NCI-H748 treated with DMSO at 0.1 percent for 48 hours (cell line): ENCODE data around the gene KCNN3.

Source experiments
- DNase-seq: peaks from one replicate; lab custom pipeline; 2025; lab: John Stamatoyannopoulos, UW

Gene KCNN3

DNA sequence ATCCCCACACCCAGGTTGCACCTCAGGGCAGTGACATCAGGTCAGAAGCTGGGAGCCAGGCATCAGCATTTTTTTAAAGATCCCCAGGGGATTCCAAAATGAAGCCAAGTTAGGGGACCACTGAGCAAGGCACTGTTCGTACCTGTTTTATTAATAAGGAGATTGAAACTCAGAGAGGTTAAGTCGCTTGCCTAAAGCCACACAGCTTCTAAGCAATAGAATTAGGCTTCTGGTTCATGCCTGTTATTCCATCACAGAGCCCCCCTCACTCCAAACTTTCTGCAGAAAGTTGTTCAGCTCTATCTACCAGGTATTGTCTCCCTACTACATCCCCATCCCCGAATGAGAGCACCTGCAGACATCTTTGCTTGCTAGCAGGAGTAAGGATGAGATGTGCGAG lies 28.7 kb downstream of the KCNN3 start:
- DNase-seq = no peak

DNA sequence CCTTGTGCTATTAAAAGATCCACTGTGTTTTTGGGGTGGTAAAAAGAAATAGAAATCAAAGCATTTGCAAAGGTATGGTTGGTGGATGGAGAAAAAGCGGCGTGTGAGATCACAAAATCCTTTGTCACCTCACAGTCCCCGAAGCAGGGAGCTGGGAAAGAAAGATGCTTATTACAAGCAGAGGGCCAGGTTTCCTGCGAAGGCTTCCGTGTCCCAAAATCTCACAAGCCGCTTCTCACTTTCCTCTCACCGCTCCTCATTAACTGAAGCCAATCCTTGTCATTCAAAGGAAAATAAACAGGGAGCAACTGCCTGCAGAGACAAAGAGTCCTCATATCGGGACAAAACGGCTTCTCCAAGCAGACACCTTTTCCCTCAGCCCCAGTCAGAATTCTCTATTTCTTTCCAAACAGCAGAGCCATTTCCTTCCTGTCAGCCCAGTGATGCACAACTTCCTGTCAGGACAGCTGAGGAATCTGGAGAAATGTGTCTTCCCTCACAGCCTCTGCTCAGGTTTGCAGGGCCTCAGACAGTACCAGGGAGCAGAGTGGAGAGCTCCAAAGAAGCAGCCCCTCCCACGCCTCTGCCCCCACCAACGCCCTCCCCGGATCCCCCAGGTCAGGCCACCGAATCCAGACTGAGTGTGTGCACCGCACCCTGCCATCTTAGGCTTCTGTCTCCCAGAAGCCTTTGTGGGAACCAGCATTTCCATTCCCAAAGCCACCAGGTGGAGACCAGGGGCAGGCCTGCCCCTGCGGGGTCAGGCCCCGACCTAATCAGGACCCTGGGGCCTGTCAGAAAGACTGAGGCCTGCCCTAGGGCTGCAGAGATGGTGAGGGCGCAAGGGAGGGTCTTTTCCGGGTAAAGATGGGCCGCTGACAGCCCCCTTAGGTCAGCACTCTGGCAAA lies 29.6 kb downstream of the KCNN3 start:
- no peak for DNase-seq

DNA sequence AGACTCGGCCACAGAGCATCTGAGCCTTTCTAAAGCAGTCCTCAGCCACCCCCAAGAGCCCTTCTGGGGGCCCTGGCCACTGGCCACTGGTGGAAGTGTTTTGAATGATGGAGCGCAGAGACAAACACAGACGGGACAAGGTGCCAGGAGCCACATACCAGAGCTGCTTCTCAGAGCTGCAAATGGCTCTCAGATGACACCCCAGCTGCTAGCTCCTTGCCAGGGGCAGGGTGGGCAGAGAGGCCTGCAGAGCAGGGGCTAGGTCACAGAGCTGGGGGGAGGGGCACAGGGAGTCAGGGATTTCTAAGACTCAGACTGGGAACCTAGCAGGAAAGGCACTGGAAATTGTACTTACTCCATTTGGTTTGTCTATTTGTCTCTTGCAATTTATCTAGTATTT lies 30.4 kb downstream of the KCNN3 start:
- DNase-seq = no peak

DNA sequence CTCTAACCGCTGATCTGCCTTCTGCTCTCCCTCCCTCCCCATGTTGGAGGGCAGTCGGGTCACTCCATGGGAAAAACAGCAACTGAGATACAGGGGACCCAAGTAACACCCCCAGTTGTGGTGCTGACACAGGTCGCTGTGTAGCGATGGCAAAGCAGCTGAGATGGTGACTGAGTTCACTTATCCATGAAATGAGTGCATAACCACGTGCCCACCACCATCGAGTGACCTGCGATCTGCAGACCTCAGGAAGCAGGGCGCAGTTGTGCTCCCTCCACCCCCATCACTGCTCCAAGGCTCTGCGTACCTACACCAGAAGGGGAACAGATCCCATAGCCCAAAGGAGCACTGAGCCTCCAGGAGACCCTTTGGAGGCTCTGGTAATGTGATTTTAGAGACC lies 31.1 kb downstream of the KCNN3 start:
- DNase-seq = no peak

DNA sequence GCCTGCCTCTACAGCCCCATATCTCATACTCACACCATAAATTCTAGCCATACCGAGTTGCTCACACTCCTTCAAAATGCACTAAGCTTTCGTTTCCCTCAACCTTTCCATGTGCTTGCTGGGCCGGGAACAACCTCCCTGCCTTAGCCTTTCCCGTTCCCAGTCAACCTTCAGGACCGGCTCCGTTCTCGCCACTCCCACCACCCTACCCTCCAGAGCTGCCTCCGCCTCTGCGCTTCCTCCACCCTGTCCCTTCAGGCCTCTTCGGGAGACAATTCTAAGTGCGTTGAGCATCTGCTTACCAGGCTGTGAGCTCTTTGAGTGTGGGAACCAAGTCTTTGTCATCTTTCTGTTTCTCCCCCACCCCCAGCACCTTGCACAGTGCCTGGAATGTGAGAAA lies 31.6 kb downstream of the KCNN3 start:
- no peak for DNase-seq

DNA sequence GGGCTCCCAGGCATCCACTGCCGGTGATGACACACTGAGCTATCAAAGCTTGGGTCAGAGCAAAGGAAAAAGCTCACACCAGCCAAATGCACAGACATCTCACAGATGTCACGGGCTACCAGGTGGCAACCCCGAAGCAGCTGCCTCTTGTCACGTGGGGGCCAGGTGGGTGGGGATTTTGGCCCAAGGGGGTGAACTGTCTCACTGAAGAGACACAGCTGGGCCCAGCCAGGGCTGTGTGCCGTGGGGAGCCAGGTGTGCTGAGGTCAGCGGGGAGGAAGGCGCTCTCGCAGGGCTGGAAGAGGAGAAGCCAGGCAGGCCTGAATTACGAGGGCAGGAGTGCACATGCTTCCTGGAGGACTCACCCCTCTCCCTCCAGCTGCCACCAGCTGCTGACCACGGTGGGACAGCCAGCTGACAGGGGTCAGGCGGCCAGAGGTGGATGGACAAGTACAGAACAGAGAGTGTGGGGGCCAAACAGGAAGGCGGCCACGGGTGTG lies 32.4 kb downstream of the KCNN3 start:
- no peak for DNase-seq

DNA sequence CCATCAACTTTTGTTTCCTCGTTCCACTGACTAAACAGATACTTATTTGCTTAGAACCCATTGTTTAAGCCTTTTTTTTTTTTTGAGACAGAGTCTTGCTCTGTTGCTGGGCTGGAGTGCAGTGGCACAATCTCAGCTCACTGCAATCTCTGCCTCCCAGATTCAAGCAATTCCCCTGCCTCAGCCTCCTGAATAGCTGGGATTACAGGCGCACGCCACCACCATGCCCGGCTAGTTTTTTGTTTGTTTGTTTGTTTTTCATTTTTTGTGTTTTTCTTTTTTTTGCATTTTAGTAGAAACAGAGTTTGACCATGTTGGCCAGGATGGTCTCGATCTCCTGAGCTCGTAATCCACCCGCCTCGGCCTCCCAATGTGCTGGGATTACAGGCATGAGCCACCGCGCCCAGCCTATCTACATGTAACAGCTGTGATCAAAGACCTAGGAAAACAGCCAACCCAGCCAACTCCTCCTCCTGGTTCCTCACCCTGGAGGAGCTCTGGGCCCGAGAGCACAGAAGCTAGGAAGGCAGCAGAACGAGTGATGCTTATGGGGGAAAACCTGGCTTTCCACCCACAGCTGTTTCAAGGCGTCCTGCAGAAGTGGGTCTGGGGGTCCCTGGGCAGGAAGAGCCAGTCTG lies 32.9 kb downstream of the KCNN3 start:
- DNase-seq = no peak

DNA sequence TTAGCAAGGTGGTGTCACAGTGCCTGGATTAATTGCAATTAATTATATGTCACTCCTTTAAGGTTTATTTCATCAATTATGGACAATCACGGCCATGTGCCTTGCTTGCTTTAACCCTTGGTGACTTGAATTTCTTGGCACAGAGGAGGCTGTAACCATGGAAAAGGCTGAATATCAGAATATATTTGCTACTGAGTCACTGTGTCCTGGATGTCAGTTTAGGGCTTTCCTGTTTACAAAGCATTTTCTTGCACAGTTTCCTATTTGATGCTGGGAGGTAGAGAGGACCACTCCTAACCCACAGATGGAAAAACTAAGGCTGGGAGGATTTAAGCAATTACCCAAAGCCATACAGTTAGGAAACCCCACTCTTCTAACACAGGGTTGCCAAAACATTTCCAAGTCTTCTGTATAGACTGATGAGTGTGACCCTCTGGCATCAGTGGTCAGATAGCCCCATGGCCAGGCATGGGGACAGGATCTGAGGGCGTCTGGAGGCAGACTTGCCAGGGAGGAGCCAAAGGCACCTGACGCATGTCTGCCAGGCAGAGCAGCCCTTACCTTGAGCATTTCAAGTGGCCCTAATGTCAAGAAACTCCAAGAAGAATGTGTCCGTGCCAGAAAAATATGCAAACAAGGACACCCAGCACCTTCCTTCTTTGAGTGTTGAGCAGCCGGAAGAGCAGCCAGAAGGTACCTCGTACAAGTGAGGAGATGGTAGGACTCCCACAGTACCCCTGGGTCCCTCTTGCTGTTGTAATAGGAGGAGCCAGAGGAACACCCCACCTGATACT lies 34.4 kb downstream of the KCNN3 start:
- no peak for DNase-seq

DNA sequence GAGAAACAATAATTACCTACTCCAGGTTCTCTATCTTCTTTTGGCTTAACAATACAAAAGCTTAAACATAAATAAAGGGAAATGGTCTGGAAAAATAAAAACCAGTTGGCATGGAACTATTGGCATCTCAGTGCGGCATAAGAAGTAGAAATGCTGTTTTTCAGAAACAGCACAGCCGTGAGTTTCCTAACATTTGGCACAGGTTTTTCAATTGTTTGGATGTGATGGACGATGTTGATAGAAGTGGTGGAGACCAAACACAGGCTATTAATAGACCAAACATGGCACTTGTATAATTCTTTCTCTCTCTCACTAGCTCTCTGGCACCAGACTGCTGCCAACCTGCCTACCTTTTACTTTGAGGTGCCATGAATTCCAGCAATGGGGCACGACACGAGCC lies 36.2 kb downstream of the KCNN3 start:
- no peak for DNase-seq

DNA sequence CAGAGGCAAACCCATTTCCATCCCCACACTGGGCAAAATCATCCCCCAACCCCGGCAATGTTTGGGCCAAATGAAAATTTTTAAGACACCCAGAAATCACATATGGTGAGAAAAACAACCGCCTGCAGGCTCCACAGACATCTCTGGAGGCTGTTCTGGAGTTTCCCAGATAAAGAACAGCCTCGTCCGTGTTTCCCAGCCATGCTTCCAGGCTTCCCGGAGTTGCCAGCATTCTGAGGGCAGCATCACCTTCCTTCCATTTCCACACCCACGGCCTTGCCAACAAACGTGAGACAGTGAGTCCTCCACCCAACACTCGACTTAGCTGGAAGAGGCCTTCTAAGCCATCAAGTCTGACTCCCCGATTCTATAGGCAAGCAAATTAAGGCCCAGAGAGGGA lies 36.9 kb downstream of the KCNN3 start:
- no peak for DNase-seq

DNA sequence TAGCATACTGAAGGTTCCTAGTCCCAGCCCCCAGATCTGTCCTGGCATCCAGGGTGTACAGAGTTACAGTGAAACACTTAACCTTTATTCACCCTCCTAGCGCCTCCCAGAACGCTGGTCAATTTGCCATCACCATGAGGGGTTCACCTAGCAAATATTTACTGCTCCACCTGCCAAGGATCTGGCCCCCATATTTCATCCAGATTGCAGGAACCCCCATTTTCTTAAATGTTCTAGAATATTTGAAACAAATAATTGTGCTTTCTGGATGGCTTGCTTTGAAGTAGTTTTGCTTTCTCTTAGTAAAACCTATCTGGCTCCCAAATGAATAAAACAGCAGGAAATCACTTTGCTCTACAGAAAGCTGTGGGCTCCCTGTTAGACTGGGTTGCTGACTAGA lies 37.7 kb downstream of the KCNN3 start:
- DNase-seq = no peak

DNA sequence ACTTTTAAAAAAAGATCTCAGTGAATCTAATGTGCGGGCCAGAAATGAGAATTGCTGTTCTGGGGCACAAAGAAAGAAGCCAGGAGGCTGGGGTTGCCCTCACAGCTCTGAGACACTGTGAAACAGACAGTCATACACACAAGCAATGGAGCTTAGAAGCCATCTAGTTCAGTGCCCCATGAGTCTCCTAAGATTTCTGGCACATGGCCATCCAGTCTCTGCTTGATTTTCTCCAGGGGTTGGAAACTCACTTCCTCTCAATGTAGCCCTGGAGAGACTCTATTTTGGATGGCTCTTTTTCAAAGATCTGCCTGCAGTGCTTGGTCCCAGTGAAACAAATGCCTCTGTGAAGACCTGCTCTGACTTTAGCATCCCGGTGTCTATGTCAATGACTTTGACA lies 38.6 kb downstream of the KCNN3 start:
- DNase-seq = no peak

DNA sequence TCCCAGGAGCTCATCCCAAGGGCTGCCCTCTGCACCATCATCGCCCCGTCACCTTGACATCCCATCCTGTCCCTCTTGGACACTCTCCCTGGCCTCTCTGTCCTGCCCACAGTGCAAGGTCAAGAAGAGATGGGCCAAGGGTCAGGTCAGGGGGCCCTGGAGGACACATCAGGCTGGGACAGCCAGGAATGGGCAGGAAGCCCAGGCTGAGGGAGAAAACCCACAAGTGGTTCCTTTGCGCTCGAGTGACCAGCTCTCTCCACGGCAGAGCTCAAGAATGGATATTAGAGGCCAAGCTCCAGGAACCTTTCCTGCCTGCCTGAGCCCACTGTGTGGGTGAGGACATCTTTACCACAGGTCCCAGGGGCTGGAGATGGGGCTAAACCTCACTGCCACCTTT lies 41.0 kb downstream of the KCNN3 start:
- DNase-seq = no peak

DNA sequence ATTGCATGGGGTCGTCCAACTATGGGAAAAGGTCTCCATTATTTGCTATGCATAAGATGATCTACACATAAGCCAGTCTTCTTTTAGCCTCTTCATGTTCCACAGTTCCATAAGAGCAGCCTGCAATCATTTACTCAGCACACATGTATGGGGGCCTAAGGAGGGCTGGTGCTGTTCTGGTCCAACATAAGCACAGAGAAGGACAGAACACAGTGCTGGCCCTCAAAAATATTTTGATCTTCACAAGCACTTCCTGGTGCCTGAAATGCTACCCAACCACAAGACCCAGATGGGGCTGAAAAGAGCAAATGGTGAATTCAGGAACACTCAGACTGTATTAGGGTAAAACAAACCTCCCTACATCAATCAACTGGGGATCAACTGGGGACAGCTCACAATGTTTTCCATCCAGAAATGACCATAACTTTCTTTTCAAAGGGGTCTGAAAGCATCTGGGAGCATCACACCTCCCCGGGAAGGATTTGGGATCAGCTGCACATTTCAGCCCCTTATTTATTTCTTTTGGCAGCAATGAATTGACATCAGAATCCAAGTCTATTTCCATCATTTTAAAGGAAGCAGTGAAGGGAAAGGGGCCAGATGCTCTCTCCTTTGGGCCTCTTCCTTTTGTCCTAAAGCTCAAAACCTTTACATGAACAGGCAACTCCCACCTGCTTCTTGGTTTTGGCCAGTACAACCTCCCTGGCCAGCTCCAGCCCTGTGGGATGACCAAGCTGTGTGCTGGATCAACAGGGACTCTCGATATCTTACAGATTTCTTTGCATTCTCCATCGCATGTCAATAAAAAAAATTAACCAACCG lies 45.7 kb downstream of the KCNN3 start:
- no peak for DNase-seq

DNA sequence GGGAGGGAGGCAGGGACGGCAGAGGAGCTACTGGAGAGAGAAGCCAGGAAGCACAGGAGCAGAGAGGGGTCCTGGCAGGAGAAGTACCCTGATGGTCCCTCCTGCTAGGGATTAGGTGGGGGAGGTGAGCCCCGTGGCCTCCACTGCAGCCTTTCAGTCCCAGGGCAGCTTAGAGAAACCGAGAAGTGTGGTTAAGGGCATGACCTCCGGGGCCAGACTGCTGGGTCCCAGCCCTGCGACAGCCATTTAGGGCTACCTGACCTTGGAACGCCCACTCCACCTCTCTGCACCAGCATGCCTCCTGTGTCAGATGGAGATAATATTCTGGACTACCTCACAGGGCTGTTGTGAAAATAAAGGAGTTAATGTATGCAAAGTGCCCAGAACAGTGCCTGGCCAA lies 47.4 kb downstream of the KCNN3 start:
- no peak for DNase-seq

DNA sequence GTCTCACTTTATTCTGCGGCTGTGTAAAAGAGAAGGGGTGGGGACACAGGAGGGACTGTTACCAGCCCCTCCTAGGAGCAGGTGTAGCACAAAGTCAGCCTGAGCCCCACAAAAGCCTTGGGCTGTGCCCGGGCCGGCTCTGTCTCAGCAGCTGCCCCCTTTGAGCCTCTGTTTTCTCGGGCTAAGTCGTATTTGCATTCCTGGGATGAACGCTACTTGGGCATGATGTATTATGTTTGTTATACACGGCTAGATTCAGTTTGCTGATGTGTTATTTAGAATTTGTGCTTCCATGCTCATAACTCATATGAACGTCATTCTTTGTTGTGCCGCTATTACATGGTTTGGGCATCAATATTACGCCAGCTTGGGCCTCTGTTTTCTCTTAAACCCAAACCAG lies 47.8 kb downstream of the KCNN3 start:
- DNase-seq = no peak

DNA sequence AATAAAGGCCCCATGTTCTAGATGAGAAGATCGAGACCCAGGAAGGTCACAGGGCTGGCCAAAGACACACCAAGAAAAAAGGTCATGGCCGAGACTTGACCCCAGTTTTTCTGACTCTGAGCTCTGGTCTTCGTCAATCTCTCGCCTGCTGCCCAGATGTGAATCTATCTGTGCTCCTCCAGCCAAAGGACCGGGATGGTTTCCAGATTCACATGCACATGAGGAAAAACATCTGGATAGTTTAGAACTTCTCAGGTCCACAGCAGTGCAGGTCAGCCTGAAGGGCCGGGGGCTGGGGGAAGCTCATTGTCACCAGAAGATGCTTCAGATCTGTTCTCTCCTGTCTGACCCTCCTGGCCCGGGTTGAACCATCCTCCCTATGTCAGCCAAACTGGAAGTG lies 49.0 kb downstream of the KCNN3 start:
- no peak for DNase-seq

DNA sequence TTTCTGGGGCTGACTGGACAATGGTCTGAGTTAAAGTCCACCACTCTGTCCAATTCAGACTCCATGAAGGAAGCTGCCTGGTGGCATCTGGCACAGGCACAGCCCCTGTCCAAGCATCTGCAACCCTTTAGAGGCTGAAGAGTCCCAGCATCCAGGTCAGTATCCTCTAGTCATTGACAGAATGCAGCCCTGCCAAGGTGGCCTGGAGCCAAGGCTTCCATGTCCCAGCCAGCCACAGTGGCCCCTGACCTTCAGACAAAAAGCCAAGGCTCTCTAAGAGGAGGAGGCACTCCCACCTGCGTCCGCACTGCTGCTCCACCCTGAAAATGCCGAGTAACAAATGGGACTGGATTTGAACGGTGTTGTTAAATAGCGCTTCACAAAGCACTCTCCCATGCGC lies 49.4 kb downstream of the KCNN3 start:
- DNase-seq = no peak

DNA sequence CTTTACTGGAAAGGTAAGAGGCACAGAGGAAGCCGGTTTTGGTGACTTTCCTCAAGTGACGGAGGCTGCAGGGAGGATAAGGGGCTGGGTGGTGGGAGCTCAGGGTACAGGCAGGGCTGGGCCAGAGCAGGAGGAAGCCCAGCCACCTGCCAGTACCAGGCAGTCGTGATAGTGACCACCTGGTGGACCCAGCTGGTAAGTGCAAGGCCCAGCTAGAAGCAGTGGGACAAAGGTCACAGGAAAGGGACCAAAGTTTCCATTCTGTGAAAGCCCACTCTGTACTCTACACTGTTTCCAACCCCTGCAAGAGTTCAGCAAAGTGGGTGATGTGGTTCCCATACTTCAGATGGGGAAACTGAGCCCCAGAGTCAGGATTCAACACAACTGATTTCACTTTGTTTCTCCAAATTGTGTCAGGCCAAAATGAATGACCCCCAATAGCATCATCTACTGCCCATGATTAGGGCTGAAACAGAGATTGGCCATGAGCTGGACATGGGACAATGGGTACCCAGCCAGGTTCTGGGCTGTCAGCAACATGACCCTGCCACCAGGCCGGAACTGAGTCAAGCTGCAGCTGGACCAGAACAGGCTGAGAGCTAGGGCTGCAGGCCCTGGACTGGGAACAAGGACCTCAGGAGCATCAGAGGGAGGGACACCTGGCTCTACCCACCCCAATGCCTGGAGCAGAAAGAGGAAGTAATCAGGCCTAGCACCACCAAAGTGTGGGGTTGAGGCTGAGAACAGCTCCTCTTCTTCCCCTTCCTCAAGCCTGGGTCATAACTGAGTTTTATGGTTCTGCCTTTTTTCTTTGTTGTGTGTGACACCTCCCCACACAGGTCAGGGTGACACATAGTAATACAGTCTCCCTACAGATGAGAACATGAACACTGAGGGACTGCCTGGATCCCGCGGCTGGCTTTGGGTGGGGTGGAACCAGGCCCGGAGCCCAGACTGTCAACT lies 50.2 kb downstream of the KCNN3 start:
- DNase-seq = no peak

DNA sequence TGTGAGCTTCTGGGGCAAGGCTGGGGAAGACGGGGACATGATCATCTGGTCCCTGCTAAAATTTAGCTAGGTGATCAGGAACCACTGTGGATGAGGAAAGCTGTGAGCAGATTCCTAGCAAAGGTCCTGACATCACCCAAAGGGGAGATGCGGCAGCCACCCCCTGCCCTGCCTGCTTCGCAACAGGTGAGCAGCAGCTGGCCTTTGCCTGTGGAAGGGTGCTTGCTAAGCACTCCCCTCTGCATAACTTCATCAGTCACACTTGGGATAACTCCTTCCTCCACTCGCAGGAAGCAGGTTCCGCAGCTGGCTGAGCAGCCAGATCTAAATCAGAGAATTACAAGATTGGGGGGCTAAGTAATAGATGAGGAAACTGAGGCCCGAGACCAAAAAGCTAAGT lies 51.2 kb downstream of the KCNN3 start:
- DNase-seq = no peak

DNA sequence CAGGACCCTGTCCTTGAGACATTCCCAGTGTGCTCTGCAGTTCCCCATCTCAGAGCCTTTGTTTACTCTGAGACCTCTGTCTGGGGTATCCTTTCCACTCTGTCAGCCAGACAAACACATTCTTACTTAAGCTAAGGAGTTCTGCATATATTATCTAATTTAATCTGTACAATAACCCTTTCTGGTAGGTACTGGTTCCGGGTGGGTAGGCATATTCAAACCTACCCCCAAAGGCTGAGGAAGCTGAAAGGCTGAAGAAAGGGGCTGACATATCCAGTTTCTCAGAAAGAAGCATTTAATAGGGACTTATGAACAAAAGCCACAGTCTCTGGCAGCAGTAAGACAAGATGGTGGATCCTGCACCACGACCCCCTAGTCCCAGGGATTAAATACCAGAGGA lies 53.1 kb downstream of the KCNN3 start:
- no peak for DNase-seq
